Activated CD8-positive, alpha-beta T cell treated with anti-CD3 and anti-CD28 coated beads for 36 hours (primary cell): ENCODE data around the gene ANTKMT. TPM values are rescaled to one million over a fixed set of nuclear protein-coding genes. Genes with fewer than 3 reads are reported as not detected.
"Not testable (repeated sequence)": the region's sequence is repeated elsewhere in the genome, so short reads cannot be mapped to it uniquely, and the experiment has no call there.

Source experiments
- ATAC-seq: fragments of 200-7000 bp; cut with Tn5 transposase; one replicate; pipeline ENCODE4 v1.10.0; 2021; ENCODE audit warnings: mild to moderate bottlenecking, moderate library complexity
- CTCF ChIA-PET: fragments of 350-600 bp; sonication (Branson Sonifier 250); formaldehyde crosslinking; loops from one replicate; lab custom pipeline; 2021; ENCODE audit warnings: antibody characterized with exemption; lab: Charles Lee
- POLR2A ChIA-PET: fragments of 350-600 bp; sonication (Branson Sonifier 250); formaldehyde crosslinking; loops from one replicate; lab custom pipeline; 2021; ENCODE audit warnings: antibody characterized with exemption; lab: Charles Lee
- DNase-seq: peaks from one replicate; pipeline ENCODE4 v3.0.0-alpha.2; 2020
- H3K27ac Mint-ChIP-seq: one replicate; pipeline ENCODE4 v1.8.0; 2021; ENCODE audit warnings: mild to moderate bottlenecking, mixed read lengths
- H3K27me3 Mint-ChIP-seq: one replicate; pipeline ENCODE4 v1.8.0; 2021; ENCODE audit warnings: mixed read lengths
- H3K36me3 Mint-ChIP-seq: one replicate; pipeline ENCODE4 v1.8.0; 2021; ENCODE audit warnings: low read depth, mixed read lengths
- H3K4me1 Mint-ChIP-seq: one replicate; pipeline ENCODE4 v1.8.0; 2021; ENCODE audit warnings: low read depth, mixed read lengths
- H3K4me3 Mint-ChIP-seq: one replicate; pipeline ENCODE4 v1.8.0; 2021; ENCODE audit warnings: mild to moderate bottlenecking, moderate library complexity, mixed read lengths
- H3K9me3 Mint-ChIP-seq: one replicate; pipeline ENCODE4 v1.8.0; 2021; ENCODE audit warnings: mixed read lengths
- CTCF ChIP-seq: fragments of 200-600 bp; IDR thresholded peaks from one replicate; pipeline ENCODE4 v1.8.0; 2022; ENCODE audit warnings: antibody characterized with exemption, mild to moderate bottlenecking
- intact Hi-C: fragments of 100-400 bp; cut with micrococcal nuclease; formaldehyde crosslinking; loops from one replicate; pipeline ENCODE4 v1.10.0; 2022
- total RNA-seq, 2 experiments: library from RNA; stranded (reverse); gene quantifications; one replicate each; pipeline ENCODE4 v1.2.3, GENCODE V29; 2021

Gene ANTKMT
- total RNA-seq, 2 experiments from 2014 or later, result 34.3 to 38.4 TPM

GRCh38 chr16:710500-711075, 10.4 kb upstream of the ANTKMT start:
- CTCF ChIA-PET, result interaction anchor here (0.7 to 11.9 kb wide), 5 partner anchors 19 to 392 kb away, joined by 3 to 207 read pairs (median 4); partner anchors contain the start of genes ANTKMT, CCDC78, CHTF18 and HAGHL
- no peak for TF ChIP-seq CTCF
- no peaks in the 10 kb centered on the region for H3K36me3 Mint-ChIP-seq
- ATAC-seq (no peak), DNase-seq (no peak)
- H3K9me3 Mint-ChIP-seq, result no peaks in the 10 kb centered on the region
- POLR2A ChIA-PET, result interaction anchor here (0.7 to 1.5 kb wide), 2 partner anchors 9 to 15 kb away, joined by 3 to 6 read pairs; no protein-coding TSS in a partner anchor
- no peak overlapping the region for H3K4me3 Mint-ChIP-seq
- H3K27ac Mint-ChIP-seq, result no peak overlapping the region
- H3K4me1 Mint-ChIP-seq, result peaks cover 2% of the 10 kb centered on the region
- peaks cover 43% of the 10 kb centered on the region for H3K27me3 Mint-ChIP-seq
- intact Hi-C loops, result no loop called here

- Mint-ChIP-seq H3K4me3 (no peak overlapping the region), H3K9me3 (no peaks in the 10 kb centered on the region), H3K4me1 (peaks cover 5% of the 10 kb centered on the region), H3K27me3 (peaks cover 43% of the 10 kb centered on the region), H3K27ac (no peak overlapping the region), H3K36me3 (no peaks in the 10 kb centered on the region)
- no peak for TF ChIP-seq CTCF
- intact Hi-C loops, result no loop called here
- POLR2A ChIA-PET, result interaction anchor here (1.5 kb wide), 1 partner anchor 10 kb away, joined by 6 read pairs; no protein-coding TSS in a partner anchor
- ATAC-seq, result no peak
- DNase-seq, result no peak
- CTCF ChIA-PET, result interaction anchor here (0.7 to 11.9 kb wide), 4 partner anchors 18 to 75 kb away, joined by 4 to 207 read pairs (median 76); partner anchors contain the start of genes ANTKMT, CCDC78, CHTF18 and HAGHL
Observed at GRCh38 chr16:711084-711483, 9.9 kb upstream of the ANTKMT start.

- Mint-ChIP-seq H3K27ac (no peak overlapping the region), H3K9me3 (no peaks in the 10 kb centered on the region), H3K4me3 (no peak overlapping the region), H3K36me3 (no peaks in the 10 kb centered on the region), H3K4me1 (peaks cover 9% of the 10 kb centered on the region), H3K27me3 (peaks cover 37% of the 10 kb centered on the region)
- DNase-seq (peak; percentile 85), ATAC-seq (peak; percentile 57)
- ChIA-PET CTCF (interaction anchor here (0.8 to 11.9 kb wide), 18 partner anchors 8 to 286 kb away, joined by 3 to 207 read pairs (median 4); partner anchors contain the start of genes ANTKMT, CCDC78, CHTF18 and CIAO3), POLR2A (interaction anchor here (0.9 to 1.7 kb wide), 4 partner anchors 10 to 77 kb away, joined by 3 to 7 read pairs (median 6); partner anchors contain the start of genes ANTKMT and CHTF18)
- intact Hi-C loops, result loop anchor here (2.0 kb wide), 1 partner anchor 73 kb away; no protein-coding TSS in a partner anchor
- TF ChIP-seq CTCF, result peak; percentile 96
Observed at GRCh38 chr16:711548-712320, 9.2 kb upstream of the ANTKMT start.

GRCh38 chr16:712740-713250, 8.2 kb upstream of the ANTKMT start:
- not testable (repeated sequence) for H3K9me3 Mint-ChIP-seq, H3K27ac Mint-ChIP-seq, H3K36me3 Mint-ChIP-seq, H3K4me3 Mint-ChIP-seq, H3K4me1 Mint-ChIP-seq, ATAC-seq
- intact Hi-C loops, result loop anchor here (2.0 kb wide), 1 partner anchor 72 kb away; no protein-coding TSS in a partner anchor
- POLR2A ChIA-PET, result interaction anchor here (0.9 to 1.7 kb wide), 4 partner anchors 9 to 76 kb away, joined by 3 to 7 read pairs (median 4); partner anchors contain the start of genes ANTKMT and CHTF18
- peak; percentile 63 for TF ChIP-seq CTCF
- DNase-seq, result peak; percentile 87
- CTCF ChIA-PET, result interaction anchor here (0.8 to 11.9 kb wide), 18 partner anchors 9 to 284 kb away, joined by 3 to 207 read pairs (median 4); partner anchors contain the start of genes ANTKMT, CCDC78, CHTF18 and CIAO3
- H3K27me3 Mint-ChIP-seq, result peaks cover 29% of the 10 kb centered on the region
